Neuronal stem cell (in vitro differentiated cells): ENCODE results near the gene PDZRN3.

Experiments
- DNase-seq: peaks from one replicate; pipeline ENCODE4 v3.0.0-alpha.2; 2013; ENCODE audit warnings: low spot score
- H2AFZ ChIP-seq: one replicate; pipeline ENCODE4 v1.6.1; 2013; ENCODE audit warnings: mild to moderate bottlenecking, low read length, inconsistent platforms
- H2AK5ac ChIP-seq: 2 replicates; pipeline ENCODE4 v1.6.1; 2013; ENCODE audit warnings: low read depth, mild to moderate bottlenecking, inconsistent platforms, low read length, moderate library complexity, mixed read lengths
- H2BK120ac ChIP-seq: 2 replicates; pipeline ENCODE4 v1.6.1; 2013; ENCODE audit warnings: low read depth, mild to moderate bottlenecking, inconsistent platforms, low read length, moderate library complexity, mixed read lengths
- H2BK12ac ChIP-seq: one replicate; pipeline ENCODE4 v1.6.1; 2013; ENCODE audit warnings: low read length, inconsistent platforms
- H2BK15ac ChIP-seq: 2 replicates; pipeline ENCODE4 v1.6.1; 2013; ENCODE audit warnings: mild to moderate bottlenecking, low read length, inconsistent platforms, mixed read lengths
- H2BK5ac ChIP-seq: one replicate; pipeline ENCODE4 v1.6.1; 2013; ENCODE audit warnings: inconsistent platforms, mild to moderate bottlenecking, low read length, moderate library complexity
- H3K14ac ChIP-seq: one replicate; pipeline ENCODE4 v1.6.1; 2013; ENCODE audit warnings: low read length, inconsistent platforms
- H3K18ac ChIP-seq: 2 replicates; pipeline ENCODE4 v1.6.1; 2013; ENCODE audit warnings: low read length, inconsistent platforms
- H3K23ac ChIP-seq: 2 replicates; pipeline ENCODE4 v1.6.1; 2013; ENCODE audit warnings: low read depth, mild to moderate bottlenecking, mixed read lengths, low read length, inconsistent platforms; ENCODE audit not compliant: poor library complexity
- H3K27ac ChIP-seq: replicated peaks from 3 replicates; pipeline ENCODE4 v1.5.1; 2013; ENCODE audit warnings: low read length, inconsistent platforms
- H3K27me3 ChIP-seq, 3 experiments: 2 replicates each; pipeline ENCODE4 v1.6.1; 2013; ENCODE audit warnings: low read length in 3 of 3, mild to moderate bottlenecking in 2 of 3, inconsistent platforms in 1 of 3, low read depth in 1 of 3, mixed read lengths in 1 of 3, moderate library complexity in 1 of 3; ENCODE audit not compliant: control insufficient read depth in 3 of 3, insufficient read depth in 3 of 3
- H3K36me3 ChIP-seq, 2 donors: replicated peaks in 1 of 2; 2 replicates each; pipeline ENCODE4 v1.6.1; 2013; ENCODE audit warnings: low read length in 2 of 2; ENCODE audit not compliant: control insufficient read depth in 2 of 2, insufficient read depth in 2 of 2
- H3K4ac ChIP-seq: 2 replicates; pipeline ENCODE4 v1.6.1; 2013; ENCODE audit warnings: inconsistent platforms, mild to moderate bottlenecking, low read length, moderate library complexity
- H3K4me1 ChIP-seq, 2 donors: 1 replicate in 1 of 2; 2 replicates in 1 of 2; pipeline ENCODE4 v1.6.1; 2013; ENCODE audit warnings: low read length in 2 of 2, low read depth in 1 of 2; ENCODE audit not compliant: control insufficient read depth in 2 of 2, insufficient read depth in 1 of 2
- H3K4me2 ChIP-seq: one replicate; pipeline ENCODE4 v1.6.1; 2013; ENCODE audit warnings: mild to moderate bottlenecking, low read length, inconsistent platforms; ENCODE audit not compliant: insufficient read depth, poor library complexity, severe bottlenecking
- H3K4me3 ChIP-seq, 2 donors: 2 replicates each; pipeline ENCODE4 v1.5.1; 2013; ENCODE audit warnings: low read length in 2 of 2, mild to moderate bottlenecking in 2 of 2, inconsistent platforms in 1 of 2, moderate library complexity in 1 of 2
- H3K79me1 ChIP-seq: one replicate; pipeline ENCODE4 v1.6.1; 2013; ENCODE audit warnings: low read depth, mild to moderate bottlenecking, inconsistent platforms, low read length, moderate library complexity
- H3K9ac ChIP-seq: one replicate; pipeline ENCODE4 v1.6.1; 2013; ENCODE audit warnings: mild to moderate bottlenecking, low read depth, low read length, inconsistent platforms; ENCODE audit not compliant: poor library complexity
- H3K9me3 ChIP-seq, 2 donors: replicated peaks in 1 of 2; 2 replicates each; pipeline versions ENCODE3 to v1.6.1; 2013; ENCODE audit warnings: low read length in 2 of 2, mild to moderate bottlenecking in 2 of 2, inconsistent platforms in 1 of 2, low read depth in 1 of 2, mixed read lengths in 1 of 2, moderate library complexity in 1 of 2; ENCODE audit not compliant: control insufficient read depth in 2 of 2, insufficient read depth in 1 of 2
- H4K8ac ChIP-seq: one replicate; pipeline ENCODE4 v1.6.1; 2013; ENCODE audit warnings: low read depth, mild to moderate bottlenecking, inconsistent platforms, low read length, moderate library complexity
- H4K91ac ChIP-seq: one replicate; pipeline ENCODE4 v1.6.1; 2013; ENCODE audit warnings: low read length, low read depth, mild to moderate bottlenecking, inconsistent platforms; ENCODE audit not compliant: poor library complexity
- WGBS, 2 donors: extraction: QIAGEN DNeasy Blood & Tissue Kit; methylation state at CpG; one replicate each; pipeline ENCODE4 v1.1.7; 2013; ENCODE audit warnings: missing lambda C conversion rate in 2 of 2, mixed read lengths in 1 of 2; ENCODE audit not compliant: insufficient read length in 2 of 2, insufficient replicate concordance in 1 of 2; ENCODE audit errors: extremely low coverage in 2 of 2; 5-methylcytosine and 5-hydroxymethylcytosine counted together

Gene PDZRN3

GRCh38 chr3:73608456-73609314 lies 16.1 kb downstream of the PDZRN3 start:
- H3K9ac ChIP-seq: no peak overlapping the region
- no peak overlapping the region for H4K91ac ChIP-seq
- H3K36me3 ChIP-seq: peaks cover 2 to 31% of the 10 kb centered on the region in 2 donors
- H3K4me2 ChIP-seq: no peak overlapping the region
- no peak overlapping the region for H3K27ac ChIP-seq
- H2BK120ac ChIP-seq: no peak overlapping the region
- no peak overlapping the region for H2AK5ac ChIP-seq
- H3K4ac ChIP-seq: no peak overlapping the region
- no peak overlapping the region for H3K23ac ChIP-seq
- H3K14ac ChIP-seq: no peak overlapping the region
- H2BK15ac ChIP-seq: no peak overlapping the region
- H3K4me3 ChIP-seq: no peak overlapping the region
- H3K27me3 ChIP-seq: no peaks in the 10 kb centered on the region
- no peak overlapping the region for H2BK5ac ChIP-seq
- H4K8ac ChIP-seq: no peak overlapping the region
- H3K4me1 ChIP-seq: peaks cover 2 to 19% of the 10 kb centered on the region in 2 donors
- WGBS, 2 donors: no CpG with 5 or more reads among the region's 12 CpGs
- no peak overlapping the region for H2BK12ac ChIP-seq
- H3K79me1 ChIP-seq: no peaks in the 10 kb centered on the region
- H3K18ac ChIP-seq: no peak overlapping the region
- H3K9me3 ChIP-seq: peaks cover 0 to under 1% of the 10 kb centered on the region in 2 donors
- DNase-seq: no peak
- no peak overlapping the region for H2AFZ ChIP-seq

- H3K27ac ChIP-seq: no peak overlapping the region
- H3K79me1 ChIP-seq: no peaks in the 10 kb centered on the region
- no peak overlapping the region for H2BK12ac ChIP-seq
- H2BK5ac ChIP-seq: no peak overlapping the region
- H3K23ac ChIP-seq: no peak overlapping the region
- no peak overlapping the region for H2AK5ac ChIP-seq
- no peak overlapping the region for H3K14ac ChIP-seq
- H3K4me3 ChIP-seq: no peak overlapping the region
- DNase-seq: no peak
- no peak overlapping the region for H2BK15ac ChIP-seq
- H4K8ac ChIP-seq: no peak overlapping the region
- H3K4me1 ChIP-seq: peaks cover 2 to 47% of the 10 kb centered on the region in 2 donors
- H2BK120ac ChIP-seq: no peak overlapping the region
- no peak overlapping the region for H3K18ac ChIP-seq
- no peak overlapping the region for H3K4ac ChIP-seq
- H2AFZ ChIP-seq: no peak overlapping the region
- H3K9me3 ChIP-seq: no peaks in the 10 kb centered on the region
- H4K91ac ChIP-seq: no peak overlapping the region
- H3K9ac ChIP-seq: no peak overlapping the region
- H3K36me3 ChIP-seq: peaks cover 2 to 41% of the 10 kb centered on the region in 2 donors
- H3K4me2 ChIP-seq: no peak overlapping the region
- H3K27me3 ChIP-seq: no peaks in the 10 kb centered on the region
Observed at GRCh38 chr3:73605861-73606260, 18.9 kb downstream of the PDZRN3 start.

GRCh38 chr3:73605412-73605811 lies 19.3 kb downstream of the PDZRN3 start:
- H3K9ac ChIP-seq: no peak overlapping the region
- no CpG with 5 or more reads among the region's 1 CpG for WGBS, 2 donors
- H3K18ac ChIP-seq: no peak overlapping the region
- no peak overlapping the region for H2BK15ac ChIP-seq
- no peak overlapping the region for H2AK5ac ChIP-seq
- no peak overlapping the region for H3K4ac ChIP-seq
- H3K4me1 ChIP-seq: peaks cover 2 to 49% of the 10 kb centered on the region in 2 donors
- H4K91ac ChIP-seq: no peak overlapping the region
- H3K23ac ChIP-seq: no peak overlapping the region
- no peaks in the 10 kb centered on the region for H3K9me3 ChIP-seq
- no peak overlapping the region for H2BK5ac ChIP-seq
- no peak overlapping the region for H2BK120ac ChIP-seq
- no peak overlapping the region for H3K27ac ChIP-seq
- no peak overlapping the region for H3K14ac ChIP-seq
- no peak overlapping the region for H2BK12ac ChIP-seq
- no peak overlapping the region for H3K4me2 ChIP-seq
- no peak overlapping the region for H2AFZ ChIP-seq
- no peak overlapping the region for H3K4me3 ChIP-seq
- no peak for DNase-seq
- H3K36me3 ChIP-seq: peaks cover 2 to 41% of the 10 kb centered on the region in 2 donors
- H3K79me1 ChIP-seq: no peaks in the 10 kb centered on the region
- no peak overlapping the region for H4K8ac ChIP-seq
- H3K27me3 ChIP-seq: no peaks in the 10 kb centered on the region

- H3K18ac ChIP-seq: no peak overlapping the region
- H3K36me3 ChIP-seq: peaks cover 2 to 44% of the 10 kb centered on the region in 2 donors
- no peak for DNase-seq
- no peak overlapping the region for H3K9ac ChIP-seq
- H2AK5ac ChIP-seq: no peak overlapping the region
- H3K27me3 ChIP-seq: no peaks in the 10 kb centered on the region
- H3K4ac ChIP-seq: no peak overlapping the region
- H3K9me3 ChIP-seq: no peaks in the 10 kb centered on the region
- no peak overlapping the region for H3K4me3 ChIP-seq
- H2AFZ ChIP-seq: no peak overlapping the region
- H3K4me1 ChIP-seq: peaks cover 2 to 56% of the 10 kb centered on the region in 2 donors
- H2BK15ac ChIP-seq: no peak overlapping the region
- H2BK120ac ChIP-seq: no peak overlapping the region
- no peak overlapping the region for H2BK12ac ChIP-seq
- no CpG with 5 or more reads among the region's 3 CpGs for WGBS, 2 donors
- H3K23ac ChIP-seq: no peak overlapping the region
- no peaks in the 10 kb centered on the region for H3K79me1 ChIP-seq
- H3K4me2 ChIP-seq: no peak overlapping the region
- no peak overlapping the region for H3K14ac ChIP-seq
- H3K27ac ChIP-seq: no peak overlapping the region
- no peak overlapping the region for H4K8ac ChIP-seq
- H4K91ac ChIP-seq: no peak overlapping the region
- no peak overlapping the region for H2BK5ac ChIP-seq
Observed at GRCh38 chr3:73604451-73604850, 20.3 kb downstream of the PDZRN3 start.
